GM10266 (cell line): ENCODE results near the gene HAAO.

Experiments
- DNase-seq: peaks from one replicate; pipeline ENCODE4 v3.0.0; 2012; ENCODE audit errors: extremely low spot score
- CTCF ChIP-seq: IDR thresholded peaks from 2 replicates; pipeline ENCODE4 v1.5.1; 2012; ENCODE audit warnings: mild to moderate bottlenecking, low read depth; ENCODE audit not compliant: control insufficient read depth, insufficient read depth; ENCODE audit errors: missing control alignments

The HAAO gene

GRCh38 chr2:42747422-42747821, 45.0 kb downstream of the HAAO start:
- DNase-seq = no peak

GRCh38 chr2:42744545-42745082, 47.8 kb downstream of the HAAO start:
- no peak for TF ChIP-seq CTCF
- DNase-seq = no peak

More at GRCh38 chr2:42747422-42747821, 45.0 kb downstream of the HAAO start:
- TF ChIP-seq CTCF = no peak

GRCh38 chr2:42743659-42743990, 48.8 kb downstream of the HAAO start:
- no peak for TF ChIP-seq CTCF
- DNase-seq = no peak

- DNase-seq = no peak
These were observed 49.4 kb downstream of the HAAO start for GRCh38 chr2:42742740-42743658.

GRCh38 chr2:42741140-42741539, 51.2 kb downstream of the HAAO start:
- no peak for TF ChIP-seq CTCF

More at GRCh38 chr2:42742740-42743658, 49.4 kb downstream of the HAAO start:
- TF ChIP-seq CTCF = peak; percentile 5

GRCh38 chr2:42736598-42737322, 55.6 kb downstream of the HAAO start:
- TF ChIP-seq CTCF = no peak
- DNase-seq = no peak

More at GRCh38 chr2:42741140-42741539, 51.2 kb downstream of the HAAO start:
- DNase-seq = no peak
